ENCODE measurements around the gene OSBPL2.

GRCh38 chr20:62293111-62293784, 54.9 kb downstream of the OSBPL2 start:
- no peak for TF ChIP-seq EZH2phosphoT487 (IDR thresholded peaks at IDR 0.05; ENCODE audit: insufficient read depth, low read depth)
- TF ChIP-seq EZH2 (IDR thresholded peaks at IDR 0.05; ENCODE audit: insufficient read depth, poor library complexity, severe bottlenecking): no peak
